NK-92 treated with Interleukin-12 subunit alpha and Interleukin-12 subunit beta, amount 100 ng/mL, for 24 hours (cell line): ENCODE measurements around the gene RPL41.
"Not testable (repeated sequence)": the region's sequence is repeated elsewhere in the genome, so short reads cannot be mapped to it uniquely, and the experiment has no call there.

ENCODE experiments used
- DNase-seq: peaks from one replicate; lab custom pipeline; 2025; lab: John Stamatoyannopoulos, UW

RPL41 gene

DNA sequence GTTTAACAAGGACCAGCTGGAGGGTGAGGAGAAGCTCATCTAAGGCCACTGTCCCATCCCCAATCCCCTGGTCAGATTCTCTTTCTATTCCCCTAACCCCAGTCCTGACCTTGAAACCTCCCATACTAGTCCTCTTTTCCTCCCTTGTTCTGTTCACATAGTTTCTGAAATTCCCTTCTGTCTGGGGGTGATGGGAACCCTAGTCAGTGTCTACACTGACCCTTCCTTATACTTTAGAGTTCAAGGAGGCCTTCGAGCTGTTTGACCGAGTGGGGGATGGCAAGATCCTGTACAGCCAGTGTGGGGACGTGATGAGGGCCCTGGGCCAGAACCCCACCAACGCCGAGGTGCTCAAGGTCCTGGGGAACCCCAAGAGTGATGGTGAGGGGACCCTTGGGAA lies 38.4 kb downstream of the RPL41 start:
- DNase-seq: no peak

DNA sequence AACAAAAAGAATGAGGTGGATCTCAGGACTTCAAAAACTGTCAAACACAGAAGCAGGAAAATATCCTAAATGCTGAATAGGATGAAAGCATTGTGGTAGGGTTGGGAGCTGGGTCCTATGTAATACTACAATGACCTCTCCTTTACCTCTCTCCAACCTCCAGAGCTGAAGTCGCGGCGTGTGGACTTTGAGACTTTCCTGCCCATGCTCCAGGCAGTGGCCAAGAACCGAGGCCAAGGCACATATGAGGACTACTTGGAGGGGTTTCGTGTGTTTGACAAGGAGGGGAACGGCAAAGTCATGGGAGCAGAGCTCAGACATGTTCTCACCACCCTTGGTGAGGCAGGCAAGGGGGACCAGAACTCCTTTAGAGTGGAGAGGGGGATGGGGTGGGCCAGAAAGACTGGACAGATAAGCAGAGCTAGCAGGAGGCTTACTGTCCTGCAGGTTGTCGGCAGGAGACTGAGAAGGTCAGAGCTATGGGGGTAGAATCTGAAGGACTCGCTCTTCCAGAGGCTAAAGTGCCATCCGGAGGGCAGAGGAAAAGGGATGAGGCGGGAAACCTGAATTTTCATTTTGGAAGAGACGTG lies 38.9 kb downstream of the RPL41 start:
- DNase-seq: no peak

DNA sequence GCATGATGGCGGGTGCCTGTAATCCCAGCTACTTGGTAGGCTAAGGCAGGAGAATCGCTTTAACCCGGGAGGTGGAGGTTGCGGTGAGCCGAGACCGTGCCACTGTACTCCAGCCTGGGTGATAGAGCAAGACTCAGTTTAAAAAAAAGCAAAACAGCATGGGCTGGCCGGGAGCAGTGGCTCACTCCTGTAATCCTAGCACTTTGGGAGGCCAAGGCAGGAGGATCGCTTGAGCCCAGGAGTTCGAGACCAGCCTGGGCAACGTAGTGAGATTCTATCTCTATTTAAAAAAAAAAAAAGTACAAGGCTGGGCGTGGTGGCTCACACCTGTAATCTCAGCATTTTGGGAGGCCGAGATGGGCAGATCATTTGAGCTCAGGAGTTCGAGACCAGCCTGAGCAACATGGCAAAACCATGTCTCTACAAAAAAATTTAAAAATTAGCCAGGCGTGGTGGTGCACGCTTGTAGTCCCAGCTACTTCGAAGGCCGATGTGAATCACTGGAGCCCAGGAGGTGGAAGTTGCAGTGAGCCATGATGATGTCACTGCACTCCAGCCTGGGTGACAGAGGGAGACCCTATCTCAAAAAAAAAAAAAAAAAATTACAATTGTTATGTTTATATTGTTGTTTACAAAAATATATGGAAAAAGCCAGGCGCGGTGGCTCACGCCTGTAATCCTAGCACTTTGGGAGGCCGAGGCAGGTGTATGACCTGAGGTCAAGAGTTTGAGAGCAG lies 40.2 kb downstream of the RPL41 start:
- DNase-seq: not testable (repeated sequence)

DNA sequence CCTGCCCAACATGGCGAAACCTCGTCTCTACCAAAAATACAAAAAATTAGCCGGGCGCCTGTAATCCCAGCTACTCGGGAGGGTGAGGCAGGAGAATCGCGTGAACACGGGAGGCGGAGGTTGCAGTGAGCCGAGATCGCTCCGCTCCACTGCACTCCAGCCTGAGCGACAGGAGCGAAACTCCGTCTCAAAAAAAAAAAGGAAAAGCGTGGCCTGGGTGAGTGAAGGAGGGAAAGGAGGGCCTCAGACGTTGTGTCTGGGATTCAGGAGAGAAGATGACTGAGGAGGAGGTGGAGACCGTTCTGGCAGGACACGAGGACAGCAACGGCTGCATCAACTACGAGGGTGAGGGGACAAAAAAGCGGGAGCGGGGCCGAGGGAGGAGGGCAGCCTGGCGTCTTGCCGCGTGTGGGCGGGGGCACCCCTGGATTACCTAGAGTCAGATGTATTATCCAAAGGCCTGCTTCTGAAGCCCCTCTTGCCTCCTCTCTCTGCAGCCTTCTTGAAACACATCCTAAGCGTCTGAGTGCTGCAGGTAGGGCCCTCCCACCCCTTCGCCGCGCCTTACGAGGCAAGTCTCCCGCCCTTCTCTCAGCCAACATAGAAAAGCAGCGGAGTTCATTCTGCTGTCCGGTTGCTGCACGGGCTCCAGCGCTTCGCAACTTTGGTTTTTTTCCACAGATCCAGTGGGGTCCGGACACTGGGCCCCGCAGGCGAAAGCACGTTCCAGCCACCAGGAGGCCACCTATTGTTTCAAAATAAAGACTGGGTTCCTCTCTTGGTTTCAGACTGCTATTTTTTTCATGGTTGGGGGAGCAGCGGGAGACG lies 41.0 kb downstream of the RPL41 start:
- DNase-seq: no peak

DNA sequence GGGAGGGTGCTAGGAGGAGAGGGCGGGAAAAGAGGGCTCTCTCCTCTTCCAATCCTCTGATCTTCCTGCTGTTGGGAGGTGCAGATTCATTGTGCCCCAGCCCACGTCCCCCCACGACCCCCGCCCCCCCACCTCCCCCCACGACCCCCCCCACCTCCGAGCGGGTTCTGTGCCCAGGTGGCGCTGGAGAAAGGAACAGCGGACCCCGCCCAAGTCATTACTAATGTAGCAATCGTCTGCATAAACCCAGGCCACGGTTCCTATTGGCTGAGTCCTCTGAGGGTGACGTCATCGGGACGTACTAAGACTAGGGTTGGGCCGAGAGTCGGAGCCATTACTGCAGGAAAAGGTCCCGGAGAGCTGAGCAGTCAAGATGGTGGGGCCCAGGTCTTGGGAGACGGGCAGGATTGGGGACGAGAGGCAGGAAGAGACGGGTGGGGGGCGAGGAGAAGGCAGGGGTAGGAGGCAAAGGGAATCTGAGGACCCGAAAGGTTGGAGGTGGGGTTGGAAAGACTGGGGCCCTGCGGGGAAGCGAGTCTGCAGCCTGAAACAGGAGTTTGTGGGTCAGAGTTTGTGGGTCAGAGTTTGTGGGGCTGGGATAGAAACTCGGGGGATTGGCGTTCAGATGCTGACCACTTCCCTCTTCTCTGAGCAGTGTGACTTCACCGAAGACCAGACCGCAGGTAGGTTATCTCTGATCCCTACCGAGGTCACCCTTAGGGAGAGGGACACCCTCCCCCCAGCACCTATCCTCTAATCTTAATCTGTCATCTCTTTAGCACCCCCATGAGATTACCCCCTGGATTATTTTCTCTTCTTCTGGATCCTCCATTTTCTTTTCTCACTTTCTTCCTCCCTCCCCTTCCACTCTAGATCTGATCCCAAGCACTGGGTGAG lies 41.8 kb downstream of the RPL41 start, which contains the start of gene MYL6:
Gene MYL6 (plus strand): TSS at position 331 of the 897 bp plus-strand sequence. CDS start 43 bp downstream, at position 374.
- DNase-seq: peak; percentile 84

DNA sequence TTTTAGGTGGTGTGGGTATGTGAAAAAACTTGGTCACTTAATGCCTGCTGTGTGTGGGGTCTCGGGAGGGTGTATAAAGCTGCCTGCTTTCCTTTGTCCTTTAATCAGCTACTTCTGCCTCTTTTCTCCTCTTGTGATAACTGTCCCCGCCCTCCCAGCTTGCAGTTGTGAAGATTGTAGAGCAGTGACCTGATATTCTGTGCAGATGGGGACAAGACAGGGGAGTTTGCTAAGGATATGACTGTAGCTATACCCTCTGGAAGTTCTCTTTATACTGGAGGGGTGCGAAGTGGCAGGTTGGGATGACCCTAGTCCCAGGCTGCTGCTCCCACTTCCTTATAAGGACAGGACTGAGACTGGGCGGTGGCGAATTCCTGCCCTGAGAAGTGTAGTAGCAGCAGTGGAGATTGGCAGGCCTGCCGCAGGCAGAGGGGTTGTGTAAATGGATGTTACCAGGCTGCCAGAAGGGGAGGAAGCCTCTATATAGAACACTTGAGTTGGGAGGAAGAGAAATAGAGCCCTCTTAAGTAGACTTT lies 42.6 kb downstream of the RPL41 start:
- DNase-seq: no peak

DNA sequence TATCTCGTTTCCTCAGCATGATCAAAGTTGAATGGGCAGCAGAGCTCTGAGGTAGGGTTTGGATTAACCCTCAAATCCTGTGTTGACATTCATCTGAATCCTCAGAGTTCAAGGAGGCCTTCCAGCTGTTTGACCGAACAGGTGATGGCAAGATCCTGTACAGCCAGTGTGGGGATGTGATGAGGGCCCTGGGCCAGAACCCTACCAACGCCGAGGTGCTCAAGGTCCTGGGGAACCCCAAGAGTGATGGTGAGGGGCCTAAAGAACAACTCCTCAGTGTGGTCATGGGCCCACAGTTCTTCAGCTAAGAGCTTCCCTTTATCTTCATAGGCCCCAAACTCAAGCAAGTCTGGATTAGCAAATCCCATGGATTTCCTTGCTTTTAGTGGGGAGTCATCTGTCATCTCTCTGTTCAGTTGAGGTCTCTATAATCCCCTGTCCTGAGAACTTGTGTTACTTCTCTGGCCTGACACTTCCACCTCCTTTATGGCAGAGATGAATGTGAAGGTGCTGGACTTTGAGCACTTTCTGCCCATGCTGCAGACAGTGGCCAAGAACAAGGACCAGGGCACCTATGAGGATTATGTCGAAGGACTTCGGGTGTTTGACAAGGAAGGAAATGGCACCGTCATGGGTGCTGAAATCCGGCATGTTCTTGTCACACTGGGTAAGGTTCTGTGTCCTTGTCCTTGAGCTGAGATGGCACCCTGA lies 43.2 kb downstream of the RPL41 start:
- DNase-seq: no peak

DNA sequence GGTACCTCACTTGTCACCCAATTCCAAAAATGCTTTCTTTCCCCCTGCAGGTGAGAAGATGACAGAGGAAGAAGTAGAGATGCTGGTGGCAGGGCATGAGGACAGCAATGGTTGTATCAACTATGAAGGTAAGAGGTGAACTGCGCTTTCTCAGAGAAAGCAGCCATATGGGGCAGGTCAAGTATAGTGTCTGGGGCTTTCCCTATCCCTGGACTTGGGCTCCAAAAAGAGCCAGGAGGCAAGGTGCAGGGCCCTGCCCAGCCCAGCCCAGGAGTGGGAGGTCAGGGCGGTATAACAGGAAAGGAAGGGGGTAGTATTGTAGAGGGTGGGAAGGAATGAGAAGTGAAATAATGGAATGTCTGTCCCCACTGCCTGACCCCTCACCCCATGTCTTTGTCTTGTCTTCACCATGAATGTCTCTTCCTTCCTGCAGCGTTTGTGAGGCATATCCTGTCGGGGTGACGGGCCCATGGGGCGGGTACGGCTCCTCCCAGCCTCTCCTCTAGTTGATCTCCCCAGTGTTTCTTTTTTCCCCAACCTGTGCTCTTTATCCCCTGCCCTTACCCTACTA lies 43.8 kb downstream of the RPL41 start:
- no peak for DNase-seq

DNA sequence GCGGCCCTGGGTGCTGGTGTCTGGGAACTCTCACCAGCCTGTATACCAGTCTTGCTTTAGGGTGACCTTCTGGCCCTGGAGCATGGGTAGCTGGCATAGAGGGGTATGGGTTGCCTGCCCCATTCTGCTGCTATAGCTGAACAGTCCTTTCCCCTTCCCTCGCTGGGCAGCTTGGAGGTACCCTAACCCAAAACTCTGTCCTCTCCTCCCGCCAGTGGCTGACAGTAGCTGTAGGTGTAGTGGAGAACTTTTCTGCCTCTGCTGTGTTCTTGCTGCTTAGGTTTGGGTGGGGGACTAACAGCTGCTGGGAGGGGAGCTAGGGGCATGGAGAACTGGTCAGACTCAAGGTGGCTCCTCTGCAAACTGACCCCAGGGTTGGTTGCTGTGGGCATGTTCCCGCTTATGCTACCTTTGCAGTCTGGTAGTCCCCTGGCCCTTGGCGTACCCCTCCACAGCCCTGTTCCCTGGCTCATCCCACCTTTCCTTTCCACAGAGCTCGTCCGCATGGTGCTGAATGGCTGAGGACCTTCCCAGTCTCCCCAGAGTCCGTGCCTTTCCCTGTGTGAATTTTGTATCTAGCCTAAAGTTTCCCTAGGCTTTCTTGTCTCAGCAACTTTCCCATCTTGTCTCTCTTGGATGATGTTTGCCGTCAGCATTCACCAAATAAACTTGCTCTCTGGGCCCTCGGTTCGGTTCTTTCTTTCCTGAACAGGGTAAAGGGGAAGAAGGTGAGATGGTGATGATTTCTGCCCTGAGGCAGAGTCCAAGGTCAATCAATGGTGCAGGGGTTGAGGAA lies 44.7 kb downstream of the RPL41 start:
- no peak for DNase-seq

DNA sequence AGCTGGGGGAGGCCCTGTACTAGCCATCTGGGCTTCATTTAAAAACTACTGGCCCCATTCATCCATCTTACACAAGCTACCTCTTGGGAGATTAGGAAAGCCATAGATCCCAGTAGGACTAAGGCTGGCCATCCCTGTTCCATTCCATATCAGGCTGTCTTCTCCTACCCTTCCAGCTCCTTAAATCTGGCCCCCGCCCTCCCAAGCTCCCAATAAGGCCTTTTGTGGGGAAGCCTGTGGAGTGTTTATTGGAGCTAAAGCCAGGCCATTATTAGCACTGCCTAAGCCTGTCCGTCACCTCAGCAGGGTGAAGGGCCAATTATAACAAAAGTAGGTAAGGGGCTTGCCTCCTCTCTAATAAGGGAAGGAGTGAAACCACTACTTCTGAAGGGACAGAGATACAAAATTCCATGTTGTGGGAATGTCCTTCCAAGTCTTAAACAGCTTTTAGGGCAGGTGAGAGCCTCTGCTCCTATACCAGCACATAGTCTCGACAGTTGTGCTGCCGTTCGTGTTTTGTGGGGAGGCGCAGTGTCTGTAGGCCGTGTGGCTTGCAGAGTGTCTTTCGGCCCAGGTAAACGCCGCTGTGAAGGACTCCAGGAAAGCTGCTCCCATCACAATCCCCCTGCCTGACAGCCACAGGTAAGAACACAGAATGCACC lies 45.4 kb downstream of the RPL41 start:
- DNase-seq: no peak

DNA sequence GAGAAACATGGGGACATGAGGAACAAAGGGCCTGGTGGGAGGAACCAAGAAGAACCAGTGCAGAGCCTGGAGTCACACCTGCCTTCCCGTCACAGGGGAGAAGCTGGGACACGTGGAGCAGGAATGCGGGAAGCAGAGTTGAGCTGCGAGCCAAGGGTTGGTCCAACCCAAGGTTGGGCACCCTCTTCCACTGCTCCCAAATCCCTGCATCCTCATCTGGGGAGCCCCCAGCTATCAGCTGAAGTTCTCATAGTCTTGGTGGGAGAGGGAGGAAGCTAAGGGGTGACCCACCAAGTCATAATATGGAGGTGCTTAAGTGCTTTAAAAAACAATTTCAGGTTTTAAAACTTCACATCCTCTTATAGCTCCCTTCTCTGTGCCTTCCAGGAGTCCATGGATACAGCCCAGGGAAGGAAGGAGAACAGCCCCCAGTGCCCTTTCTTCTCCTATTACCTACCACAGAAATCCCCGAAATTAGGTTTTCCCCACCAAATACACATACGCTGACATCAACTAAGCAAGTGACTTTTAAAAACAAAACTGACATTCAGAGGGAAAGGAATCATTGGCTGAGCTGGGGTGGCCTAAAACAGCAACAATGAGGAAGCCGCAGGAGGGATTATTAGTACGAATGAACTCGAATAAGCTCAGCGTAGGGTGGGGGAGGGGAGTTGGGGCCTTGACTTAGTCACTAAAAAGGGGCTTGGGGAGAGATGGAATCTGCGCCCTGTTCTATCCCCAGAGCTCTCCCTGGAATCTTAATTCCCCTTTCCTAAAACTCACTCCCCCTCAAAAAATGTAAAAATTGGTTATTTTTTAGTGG lies 46.2 kb downstream of the RPL41 start:
- DNase-seq: no peak

DNA sequence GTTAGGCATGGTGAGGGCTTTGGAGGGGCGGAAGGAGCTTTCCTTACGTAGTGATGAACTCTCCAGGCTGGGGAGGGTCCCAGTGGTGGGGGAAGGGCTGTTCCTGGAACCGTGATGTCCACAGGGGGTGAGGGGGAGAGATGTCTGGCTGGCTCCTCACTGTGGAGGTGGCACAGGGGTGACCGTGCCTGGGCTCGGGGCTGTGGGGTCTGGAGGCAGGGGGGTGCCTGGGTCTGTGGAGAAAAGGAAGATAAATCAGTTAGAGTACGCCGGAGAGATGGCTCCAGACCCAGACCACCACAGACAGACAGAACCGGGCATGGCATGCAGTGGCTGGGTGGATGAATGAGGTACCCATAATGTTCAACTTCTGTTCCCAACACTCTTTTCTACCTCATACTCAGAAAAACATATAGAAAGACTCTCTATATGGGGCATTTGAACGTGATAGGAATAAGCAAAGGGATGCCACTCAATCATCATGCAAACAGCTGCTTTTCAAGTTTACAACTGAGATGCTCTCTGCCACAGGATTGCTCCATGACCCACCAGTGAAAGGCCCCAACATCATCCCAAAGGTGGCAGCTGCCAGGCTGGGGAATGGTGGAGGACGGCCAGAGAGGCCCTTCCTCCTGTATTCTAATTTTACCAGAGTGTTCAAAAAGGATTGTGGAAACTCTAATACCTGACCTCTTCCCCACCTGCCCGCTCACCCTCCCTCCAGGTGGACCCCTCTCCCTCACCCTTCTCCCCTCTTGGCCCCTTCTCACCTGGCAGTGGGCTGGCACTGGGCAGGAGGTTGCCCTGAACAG lies 47.3 kb downstream of the RPL41 start:
- DNase-seq: no peak

DNA sequence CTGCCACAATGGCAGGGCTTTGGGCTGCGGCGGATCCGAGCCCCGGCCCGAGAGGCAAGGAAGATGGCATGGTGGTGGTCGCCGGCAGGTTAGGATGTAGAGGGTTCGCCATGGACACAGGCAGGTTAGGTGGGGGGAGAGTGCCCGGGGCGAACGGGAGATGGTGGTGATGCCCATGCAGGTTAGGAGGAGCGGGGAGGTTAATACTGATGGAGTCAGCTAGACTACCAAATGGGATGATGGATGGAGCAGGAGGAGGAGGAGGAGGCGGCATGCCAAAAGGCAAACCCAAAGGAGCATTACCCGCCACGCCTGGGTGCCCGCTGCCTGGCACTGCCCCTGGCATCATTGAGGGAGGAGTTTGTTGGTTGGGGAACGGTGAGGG lies 47.9 kb downstream of the RPL41 start:
- no peak for DNase-seq

DNA sequence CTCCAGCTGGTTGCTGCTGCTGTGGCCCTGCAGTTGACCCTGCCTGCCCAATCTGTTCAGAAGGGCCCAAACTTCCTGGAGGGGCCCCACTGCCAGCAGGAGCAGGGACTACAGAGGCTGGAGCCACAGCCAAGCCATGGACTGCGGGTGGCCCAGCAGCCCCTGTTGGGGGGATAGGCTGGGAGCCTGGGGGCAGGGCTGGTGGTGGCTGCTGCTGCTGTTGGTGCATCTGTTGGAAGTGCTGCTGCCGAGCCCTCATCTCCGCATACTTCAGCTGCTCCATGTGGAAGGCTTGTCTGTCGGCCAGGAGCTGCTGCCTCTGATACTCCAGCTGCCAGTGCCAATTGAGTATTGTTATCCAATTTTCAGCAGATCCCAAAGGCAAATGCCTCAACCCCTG lies 48.9 kb downstream of the RPL41 start:
- DNase-seq: no peak
